GM21526 (cell line): ENCODE measurements around the gene TMEM255B.
"Not testable (repeated sequence)": the region's sequence is repeated elsewhere in the genome, so short reads cannot be mapped to it uniquely, and the experiment has no call there.

ENCODE experiments used
- ATAC-seq: cut with Tn5 transposase; IDR thresholded peaks from one replicate; pipeline ENCODE4 v1.9.1; 2021; ENCODE audit warnings: moderate library complexity; ENCODE audit not compliant: unreplicated experiment, low FRiP score

TMEM255B gene

GRCh38 chr13:113827021-113827420 is 68.0 kb downstream of the TMEM255B start:
- no peak for ATAC-seq

- no peak for ATAC-seq
Observed at GRCh38 chr13:113828282-113828825, 69.3 kb downstream of the TMEM255B start.

- ATAC-seq: not testable (repeated sequence)
Observed at GRCh38 chr13:113830426-113830950, 71.5 kb downstream of the TMEM255B start.

GRCh38 chr13:113831061-113831460 is 72.0 kb downstream of the TMEM255B start:
- ATAC-seq: no peak

- no peak for ATAC-seq
Observed at GRCh38 chr13:113832205-113832604, 73.2 kb downstream of the TMEM255B start.

- ATAC-seq: no peak
Observed at GRCh38 chr13:113832631-113833030, 73.6 kb downstream of the TMEM255B start.

- no peak for ATAC-seq
Observed at GRCh38 chr13:113833111-113833830, 74.2 kb downstream of the TMEM255B start.

- not testable (repeated sequence) for ATAC-seq
Observed at GRCh38 chr13:113834006-113834405, 75.0 kb downstream of the TMEM255B start.

- no peak for ATAC-seq
Observed at GRCh38 chr13:113834496-113835200, 75.6 kb downstream of the TMEM255B start.

- ATAC-seq: no peak
Observed at GRCh38 chr13:113835461-113836270, 76.6 kb downstream of the TMEM255B start.

- no peak for ATAC-seq
Observed at GRCh38 chr13:113836768-113837559, 77.9 kb downstream of the TMEM255B start.

- ATAC-seq: no peak
Observed at GRCh38 chr13:113837560-113838355, 78.7 kb downstream of the TMEM255B start.

- no peak for ATAC-seq
Observed at GRCh38 chr13:113838711-113839201, 79.7 kb downstream of the TMEM255B start.

GRCh38 chr13:113839536-113840204 is 80.6 kb downstream of the TMEM255B start:
- no peak for ATAC-seq

- ATAC-seq: no peak
Observed at GRCh38 chr13:113840541-113841352, 81.7 kb downstream of the TMEM255B start.

- ATAC-seq: no peak
Observed at GRCh38 chr13:113841353-113841650, 82.3 kb downstream of the TMEM255B start.

GRCh38 chr13:113842336-113843062 is 83.5 kb downstream of the TMEM255B start:
- ATAC-seq: no peak
